IPS DF 6.9 (cell line): ENCODE results near the gene MYO1D.

ENCODE experiments used
- DNase-seq: peaks from one replicate; pipeline ENCODE4 v3.0.0-alpha.2; 2013; ENCODE audit warnings: low read depth, low spot score
- H3K27ac ChIP-seq: one replicate; pipeline ENCODE4 v1.5.1; 2013; ENCODE audit warnings: low read length, control low read depth
- H3K27me3 ChIP-seq: 2 replicates; pipeline ENCODE4 v1.6.1; 2013; ENCODE audit warnings: mild to moderate bottlenecking, low read length; ENCODE audit not compliant: control insufficient read depth, insufficient read depth
- H3K36me3 ChIP-seq: 2 replicates; pipeline ENCODE4 v1.6.1; 2013; ENCODE audit warnings: low read length; ENCODE audit not compliant: control insufficient read depth, insufficient read depth
- H3K4me1 ChIP-seq: 2 replicates; pipeline ENCODE4 v1.6.1; 2013; ENCODE audit warnings: low read length; ENCODE audit not compliant: control insufficient read depth, insufficient read depth
- H3K4me3 ChIP-seq: 2 replicates; pipeline ENCODE4 v1.5.1; 2013; ENCODE audit warnings: mild to moderate bottlenecking, low read length
- H3K9me3 ChIP-seq: 2 replicates; pipeline ENCODE4 v1.6.1; 2013; ENCODE audit warnings: low read length, inconsistent platforms; ENCODE audit not compliant: control insufficient read depth, insufficient read depth
- WGBS: extraction: QIAGEN DNeasy Blood & Tissue Kit; methylation state at CpG from one replicate; pipeline ENCODE4 v1.1.7; 2013; ENCODE audit warnings: mixed read lengths, missing lambda C conversion rate; ENCODE audit not compliant: insufficient read length, insufficient coverage; 5-methylcytosine and 5-hydroxymethylcytosine counted together

The MYO1D gene

DNA sequence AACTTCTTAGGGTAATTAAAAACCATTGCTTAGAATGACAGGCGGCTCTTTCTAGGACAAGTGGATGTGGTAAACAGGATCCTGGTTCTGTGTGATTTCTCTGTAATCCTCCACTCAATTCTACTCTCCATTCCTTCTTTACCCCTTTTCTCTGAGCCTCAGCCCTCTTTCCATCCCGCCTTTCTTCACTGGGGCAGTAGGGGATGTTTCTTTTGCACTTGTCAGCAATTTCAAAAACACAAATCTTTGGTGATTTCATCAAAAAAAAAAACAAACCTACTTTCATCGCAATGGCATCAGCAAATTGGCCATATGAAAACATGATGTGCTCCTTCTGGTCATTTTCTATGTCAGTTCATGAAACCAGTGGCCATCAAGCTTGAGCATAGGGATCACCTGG, 285.5 kb downstream of the MYO1D start:
- H3K9me3 ChIP-seq = no peaks in the 10 kb centered on the region
- no CpG with 5 or more reads among the region's 3 CpGs for WGBS
- DNase-seq = no peak
- H3K4me3 ChIP-seq = no peak overlapping the region
- no peak overlapping the region for H3K27ac ChIP-seq
- no peaks in the 10 kb centered on the region for H3K36me3 ChIP-seq
- no peaks in the 10 kb centered on the region for H3K4me1 ChIP-seq
- no peaks in the 10 kb centered on the region for H3K27me3 ChIP-seq

DNA sequence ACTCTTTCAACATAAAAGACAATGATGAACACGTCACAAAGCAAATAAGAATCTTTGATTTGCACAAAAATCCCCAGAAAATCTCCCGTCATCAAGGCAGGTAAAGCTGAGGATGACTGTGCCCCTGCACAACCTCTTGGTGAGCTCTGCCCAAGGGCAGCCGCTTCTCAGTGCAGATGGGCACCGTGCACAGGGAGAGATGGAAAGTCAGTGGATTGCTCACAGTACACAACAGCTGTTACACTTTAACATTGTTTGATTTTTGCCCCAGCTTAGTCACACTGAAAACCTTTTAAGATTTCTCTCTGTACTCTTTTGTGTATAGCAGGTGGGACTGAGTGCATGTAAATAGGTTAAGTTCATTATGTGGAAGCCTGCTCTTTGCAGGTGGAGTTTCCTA, 285.9 kb downstream of the MYO1D start:
- no peak for DNase-seq
- Histone ChIP-seq H3K36me3 (no peaks in the 10 kb centered on the region), H3K4me3 (no peak overlapping the region), H3K9me3 (no peaks in the 10 kb centered on the region), H3K27ac (no peak overlapping the region), H3K4me1 (no peaks in the 10 kb centered on the region), H3K27me3 (no peaks in the 10 kb centered on the region)
- WGBS = no CpG with 5 or more reads among the region's 4 CpGs

DNA sequence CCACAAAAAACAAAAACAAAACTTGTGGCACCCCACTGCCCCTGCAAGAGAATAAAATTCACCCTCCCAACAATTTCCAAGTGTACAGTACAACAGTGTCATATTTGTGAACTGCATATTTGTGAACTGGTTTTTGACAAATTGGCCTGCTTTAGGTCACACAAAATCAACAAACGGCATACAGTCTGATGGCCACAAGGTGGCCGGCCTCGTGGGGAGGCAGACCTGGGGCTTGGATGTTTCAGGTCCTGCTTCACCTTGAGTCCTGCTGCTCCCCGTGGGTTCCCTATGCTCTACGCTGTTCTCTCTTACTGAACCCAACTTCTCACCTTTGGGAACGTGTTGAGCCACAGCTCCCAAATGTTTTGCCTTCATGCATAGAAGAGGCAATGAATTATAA, 287.9 kb downstream of the MYO1D start:
- no peak for DNase-seq
- Histone ChIP-seq H3K27me3 (no peaks in the 10 kb centered on the region), H3K27ac (no peak overlapping the region), H3K36me3 (no peaks in the 10 kb centered on the region), H3K9me3 (no peaks in the 10 kb centered on the region), H3K4me1 (no peaks in the 10 kb centered on the region), H3K4me3 (no peak overlapping the region)
- no CpG with 5 or more reads among the region's 6 CpGs for WGBS

DNA sequence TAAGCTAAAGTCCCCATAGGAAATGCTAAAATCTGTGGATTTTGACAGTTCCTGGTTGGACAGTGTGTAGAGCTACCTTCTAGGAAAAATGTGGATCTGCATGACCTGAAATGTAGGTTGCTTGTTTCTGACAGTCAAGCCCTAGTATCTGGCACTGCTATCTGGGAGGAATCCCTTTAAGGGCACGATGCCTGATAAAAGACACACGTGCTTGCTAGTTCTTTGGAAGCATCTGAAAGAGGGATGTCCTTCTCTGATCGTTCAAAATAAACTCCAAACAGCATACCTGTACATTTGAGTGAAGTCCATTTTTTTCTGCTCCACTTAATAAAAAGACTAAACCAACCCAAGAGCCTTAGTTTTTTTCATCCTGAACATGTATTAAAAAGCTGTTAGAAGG, 288.8 kb downstream of the MYO1D start:
- no peaks in the 10 kb centered on the region for H3K36me3 ChIP-seq
- H3K9me3 ChIP-seq = no peaks in the 10 kb centered on the region
- no peaks in the 10 kb centered on the region for H3K27me3 ChIP-seq
- H3K4me1 ChIP-seq = no peaks in the 10 kb centered on the region
- H3K27ac ChIP-seq = no peak overlapping the region
- no peak overlapping the region for H3K4me3 ChIP-seq
- no CpG with 5 or more reads among the region's 3 CpGs for WGBS
- DNase-seq = no peak

GRCh38 chr17:32586666-32587065, 290.3 kb downstream of the MYO1D start:
- H3K4me1 ChIP-seq = no peaks in the 10 kb centered on the region
- no peak for DNase-seq
- H3K4me3 ChIP-seq = no peak overlapping the region
- H3K27ac ChIP-seq = no peak overlapping the region
- WGBS = no CpG with 5 or more reads among the region's 2 CpGs
- no peaks in the 10 kb centered on the region for H3K9me3 ChIP-seq
- H3K36me3 ChIP-seq = no peaks in the 10 kb centered on the region
- H3K27me3 ChIP-seq = no peaks in the 10 kb centered on the region

- H3K27me3 ChIP-seq = no peaks in the 10 kb centered on the region
- no peak overlapping the region for H3K4me3 ChIP-seq
- WGBS = no CpG with 5 or more reads among the region's 1 CpG
- DNase-seq = no peak
- H3K9me3 ChIP-seq = no peaks in the 10 kb centered on the region
- no peaks in the 10 kb centered on the region for H3K36me3 ChIP-seq
- no peaks in the 10 kb centered on the region for H3K4me1 ChIP-seq
- H3K27ac ChIP-seq = no peak overlapping the region
Measured at GRCh38 chr17:32584792-32585191, 292.1 kb downstream of the MYO1D start.

DNA sequence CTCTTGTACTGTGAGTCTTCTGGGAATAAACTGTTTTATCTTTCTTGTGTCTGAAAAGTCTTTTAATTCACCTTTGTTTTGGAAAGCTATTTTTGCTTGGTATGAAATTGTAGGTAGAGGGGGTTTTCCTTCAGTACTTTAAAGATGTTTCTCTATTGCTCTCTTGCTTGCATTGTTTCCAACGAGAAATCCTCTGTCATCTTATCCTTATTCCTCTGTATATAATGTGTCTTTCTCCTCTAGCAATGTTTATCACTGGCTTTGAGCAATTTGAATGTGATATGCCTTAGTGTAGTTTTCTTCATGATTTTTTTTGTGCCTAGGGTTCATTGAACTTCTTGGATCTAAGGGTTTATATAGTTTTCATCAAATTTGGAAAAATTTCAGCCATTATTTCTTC, 293.9 kb downstream of the MYO1D start:
- H3K9me3 ChIP-seq = no peaks in the 10 kb centered on the region
- no peak overlapping the region for H3K27ac ChIP-seq
- no peaks in the 10 kb centered on the region for H3K4me1 ChIP-seq
- DNase-seq = no peak
- H3K4me3 ChIP-seq = no peak overlapping the region
- H3K27me3 ChIP-seq = no peaks in the 10 kb centered on the region
- WGBS = no CpG with 5 or more reads among the region's 1 CpG
- H3K36me3 ChIP-seq = no peaks in the 10 kb centered on the region

DNA sequence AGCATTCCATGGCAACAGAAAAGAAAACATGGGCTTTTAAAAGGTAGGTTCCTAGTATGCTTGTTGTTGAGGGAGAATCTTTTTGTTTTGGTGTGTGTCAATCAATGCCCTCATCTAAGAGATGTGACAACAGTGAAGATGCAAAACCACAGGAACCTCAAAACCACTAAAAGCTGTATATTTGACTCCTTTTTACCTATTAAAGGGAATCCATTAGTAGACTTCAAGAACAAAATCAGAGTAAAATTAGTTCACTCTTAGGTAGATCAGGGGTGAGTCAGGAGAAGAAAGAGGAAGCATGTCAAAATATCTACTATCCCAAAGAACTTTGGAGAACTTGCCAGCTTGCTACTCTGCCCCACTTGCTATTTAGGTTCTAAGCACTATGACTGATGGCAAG, 301.1 kb downstream of the MYO1D start:
- H3K27me3 ChIP-seq = no peaks in the 10 kb centered on the region
- H3K4me3 ChIP-seq = no peak overlapping the region
- no peaks in the 10 kb centered on the region for H3K4me1 ChIP-seq
- H3K36me3 ChIP-seq = no peaks in the 10 kb centered on the region
- H3K27ac ChIP-seq = no peak overlapping the region
- DNase-seq = no peak
- H3K9me3 ChIP-seq = no peaks in the 10 kb centered on the region

GRCh38 chr17:32570081-32570396, 306.9 kb downstream of the MYO1D start:
- WGBS = no CpG with 5 or more reads among the region's 2 CpGs
- H3K4me1 ChIP-seq = no peaks in the 10 kb centered on the region
- no peak overlapping the region for H3K27ac ChIP-seq
- no peak overlapping the region for H3K4me3 ChIP-seq
- no peak for DNase-seq
- no peaks in the 10 kb centered on the region for H3K36me3 ChIP-seq
- H3K9me3 ChIP-seq = no peaks in the 10 kb centered on the region
- H3K27me3 ChIP-seq = no peaks in the 10 kb centered on the region

DNA sequence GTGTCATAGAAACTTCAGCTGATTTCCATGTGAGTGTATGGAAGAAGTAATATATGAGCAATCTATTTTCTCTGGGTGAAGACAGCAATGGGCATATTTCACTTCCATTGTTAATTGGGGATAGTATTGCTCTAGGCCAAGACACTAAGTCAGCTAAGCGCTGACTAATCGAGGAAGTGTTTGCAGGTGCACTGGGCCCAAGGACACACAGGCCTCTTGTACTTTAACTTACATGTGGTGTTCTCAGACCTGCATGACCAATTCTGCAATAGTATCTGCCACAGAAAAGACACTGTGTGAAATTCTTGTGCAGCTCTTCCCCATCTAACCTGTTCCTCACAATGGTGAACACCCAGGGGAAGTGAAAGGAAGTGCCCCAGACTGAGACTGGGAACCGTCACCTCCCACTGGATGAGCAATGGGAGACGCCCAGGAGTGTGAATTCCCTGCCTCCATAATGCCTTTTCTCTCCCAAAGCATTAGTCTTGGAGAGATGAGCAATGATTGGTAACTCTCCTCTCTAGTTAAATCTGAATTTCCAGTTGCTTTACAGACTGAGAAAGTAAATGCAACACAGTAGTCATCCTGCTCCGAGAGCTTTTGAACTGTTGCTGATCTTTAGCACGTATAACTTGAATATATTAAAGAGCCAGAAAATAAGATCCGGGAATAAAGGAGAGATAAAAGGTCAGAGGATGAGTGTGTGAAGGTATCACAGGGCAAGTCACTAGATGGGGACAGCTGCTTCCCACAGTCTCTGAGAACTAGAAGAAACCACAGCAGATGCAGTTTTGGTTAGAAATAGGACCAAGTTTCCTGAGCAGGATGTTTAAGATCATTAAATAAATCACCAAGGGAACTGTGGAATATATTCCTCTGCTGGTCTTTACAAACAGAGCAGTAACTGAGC, 307.5 kb downstream of the MYO1D start:
- H3K4me3 ChIP-seq = no peak overlapping the region
- no peak for DNase-seq
- WGBS = no CpG with 5 or more reads among the region's 7 CpGs
- no peaks in the 10 kb centered on the region for H3K27me3 ChIP-seq
- no peaks in the 10 kb centered on the region for H3K36me3 ChIP-seq
- H3K27ac ChIP-seq = no peak overlapping the region
- no peaks in the 10 kb centered on the region for H3K4me1 ChIP-seq
- no peaks in the 10 kb centered on the region for H3K9me3 ChIP-seq

- no peaks in the 10 kb centered on the region for H3K36me3 ChIP-seq
- no peak for DNase-seq
- H3K27ac ChIP-seq = no peak overlapping the region
- H3K27me3 ChIP-seq = no peaks in the 10 kb centered on the region
- no peaks in the 10 kb centered on the region for H3K9me3 ChIP-seq
- no peaks in the 10 kb centered on the region for H3K4me1 ChIP-seq
- H3K4me3 ChIP-seq = no peak overlapping the region
- no CpG with 5 or more reads among the region's 4 CpGs for WGBS
Measured at GRCh38 chr17:32568705-32569104, 308.2 kb downstream of the MYO1D start.
